Naive thymus-derived CD8-positive, alpha-beta T cell (primary cell): ENCODE results near the gene DDOST. TPM values are rescaled to one million over a fixed set of nuclear protein-coding genes. Genes with fewer than 3 reads are reported as not detected.
A peak's percentile ranks its signal among the peaks of the same experiment; 100 is the strongest.
"Not testable (repeated sequence)": the region's sequence is repeated elsewhere in the genome, so short reads cannot be mapped to it uniquely, and the experiment has no call there.

ENCODE experiments used
- ATAC-seq, 2 donors: fragments of 150-1000 bp; cut with Tn5 transposase in 1 of 2; sonication (Bioruptor Pico), chemical (Tn5 transposase) in 1 of 2; 1 replicate in 1 of 2; 2 replicates in 1 of 2; pipeline ENCODE4 v1.10.0; 2021; ENCODE audit warnings: mild to moderate bottlenecking in 2 of 2, moderate library complexity in 2 of 2
- POLR2A ChIA-PET: fragments of 350-600 bp; sonication (Branson Sonifier 250); formaldehyde crosslinking; loops from one replicate; lab custom pipeline; 2021; ENCODE audit warnings: antibody characterized with exemption; lab: Charles Lee
- DNase-seq, 10 donors: peaks; one replicate each; pipeline versions ENCODE4 v3.0.0 to v3.0.0-alpha.2; 2020 to 2022
- H3K27ac Mint-ChIP-seq, 10 donors: one replicate each; pipeline ENCODE4 v1.8.0; 2020 to 2022; ENCODE audit warnings: mild to moderate bottlenecking in 10 of 10, mixed read lengths in 10 of 10, moderate library complexity in 4 of 10, inconsistent platforms in 1 of 10
- H3K27me3 Mint-ChIP-seq, 5 donors: one replicate each; pipeline ENCODE4 v1.8.0; 2021 to 2022; ENCODE audit warnings: mixed read lengths in 5 of 5
- H3K36me3 Mint-ChIP-seq, 3 donors: one replicate each; pipeline ENCODE4 v1.8.0; 2020 to 2022; ENCODE audit warnings: mixed read lengths in 3 of 3, mild to moderate bottlenecking in 2 of 3, inconsistent platforms in 1 of 3
- H3K4me1 Mint-ChIP-seq, 4 donors: one replicate each; pipeline ENCODE4 v1.8.0; 2021 to 2022; ENCODE audit warnings: mixed read lengths in 4 of 4
- H3K4me3 Mint-ChIP-seq, 10 donors: one replicate each; pipeline ENCODE4 v1.8.0; 2020 to 2022; ENCODE audit warnings: mild to moderate bottlenecking in 10 of 10, mixed read lengths in 10 of 10, moderate library complexity in 6 of 10, inconsistent platforms in 1 of 10
- H3K9me3 Mint-ChIP-seq, 9 donors: one replicate each; pipeline ENCODE4 v1.8.0; 2020 to 2022; ENCODE audit warnings: mixed read lengths in 9 of 9, mild to moderate bottlenecking in 3 of 9, inconsistent platforms in 1 of 9, moderate library complexity in 1 of 9
- polyA plus RNA-seq, 3 donors: library from polyadenylated mRNA; unstranded; fragments of 300-500 nt; fragmentation: Illumina TruSeq; gene quantifications; one replicate each; pipeline ENCODE4 v1.2.3, GENCODE V29; 2021
- total RNA-seq, 8 experiments: library from RNA in 2 of 8; stranded (reverse) in 2 of 8; gene quantifications; one replicate each; pipeline ENCODE4 v1.2.3 and lab custom pipeline; 2021 to 2026

The DDOST gene
- total and polyA plus RNA-seq, 5 experiments from 2014 or later: 115 to 255 (median 209) TPM

- Mint-ChIP-seq H3K27ac (peak overlapping the region in 1 of 10 donors; percentile 15), H3K27me3 (peaks cover 0 to 12% (median 8%) of the 10 kb centered on the region in 5 donors), H3K4me1 (no peaks in the 10 kb centered on the region), H3K4me3 (no peak overlapping the region), H3K36me3 (no peaks in the 10 kb centered on the region), H3K9me3 (no peaks in the 10 kb centered on the region)
- no peak for ATAC-seq
- POLR2A ChIA-PET: no interaction called here
- DNase-seq: no peak
Measured at GRCh38 chr1:20615946-20616846, 45.0 kb downstream of the DDOST start.

GRCh38 chr1:20614131-20614579, 47.0 kb downstream of the DDOST start:
- Mint-ChIP-seq H3K4me3 (no peak overlapping the region), H3K36me3 (no peaks in the 10 kb centered on the region), H3K27ac (peak overlapping the region in 1 of 10 donors; percentile 22), H3K4me1 (no peaks in the 10 kb centered on the region), H3K27me3 (peaks cover 0 to 6% (median 4%) of the 10 kb centered on the region in 5 donors), H3K9me3 (no peaks in the 10 kb centered on the region)
- ATAC-seq (no peak), DNase-seq (no peak)
- POLR2A ChIA-PET: no interaction called here

GRCh38 chr1:20612221-20612746, 48.9 kb downstream of the DDOST start:
- no peaks in the 10 kb centered on the region for H3K9me3 Mint-ChIP-seq
- POLR2A ChIA-PET: no interaction called here
- no peak for DNase-seq
- ATAC-seq: no peak
- no peaks in the 10 kb centered on the region for H3K36me3 Mint-ChIP-seq
- no peaks in the 10 kb centered on the region for H3K4me1 Mint-ChIP-seq
- peaks cover 0 to 4% (median 2%) of the 10 kb centered on the region in 5 donors for H3K27me3 Mint-ChIP-seq
- H3K27ac Mint-ChIP-seq: no peak overlapping the region
- no peak overlapping the region for H3K4me3 Mint-ChIP-seq

- Mint-ChIP-seq H3K36me3 (no peaks in the 10 kb centered on the region), H3K4me3 (no peak overlapping the region), H3K9me3 (no peaks in the 10 kb centered on the region), H3K4me1 (no peaks in the 10 kb centered on the region), H3K27me3 (peaks cover 0 to 7% (median 2%) of the 10 kb centered on the region in 5 donors), H3K27ac (no peak overlapping the region)
- DNase-seq: no peak
- ATAC-seq: no peak
- POLR2A ChIA-PET: no interaction called here
Measured at GRCh38 chr1:20611652-20612051, 49.5 kb downstream of the DDOST start.

GRCh38 chr1:20610970-20611369, 50.2 kb downstream of the DDOST start:
- Mint-ChIP-seq H3K36me3 (no peaks in the 10 kb centered on the region), H3K9me3 (no peaks in the 10 kb centered on the region), H3K27me3 (peaks cover 0 to 7% (median 2%) of the 10 kb centered on the region in 5 donors), H3K4me3 (no peak overlapping the region), H3K27ac (no peak overlapping the region), H3K4me1 (no peaks in the 10 kb centered on the region)
- ATAC-seq (no peak), DNase-seq (no peak)
- POLR2A ChIA-PET: no interaction called here

- ATAC-seq (no peak), DNase-seq (no peak)
- H3K36me3 Mint-ChIP-seq: no peaks in the 10 kb centered on the region
- H3K27ac Mint-ChIP-seq: no peak overlapping the region
- peaks cover 0 to 9% (median 2%) of the 10 kb centered on the region in 5 donors for H3K27me3 Mint-ChIP-seq
- H3K4me3 Mint-ChIP-seq: no peak overlapping the region
- no peaks in the 10 kb centered on the region for H3K9me3 Mint-ChIP-seq
- H3K4me1 Mint-ChIP-seq: no peaks in the 10 kb centered on the region
- POLR2A ChIA-PET: interaction anchor here (0.5 kb wide), 1 partner anchor 9 kb away, joined by 3 read pairs; no protein-coding TSS in a partner anchor
Measured at GRCh38 chr1:20609541-20609940, 51.6 kb downstream of the DDOST start.

- H3K9me3 Mint-ChIP-seq: not testable (repeated sequence)
Measured at GRCh38 chr1:20606801-20607570, 54.2 kb downstream of the DDOST start.

GRCh38 chr1:20604678-20605077, 56.5 kb downstream of the DDOST start:
- H3K27ac Mint-ChIP-seq: no peak overlapping the region
- POLR2A ChIA-PET: no interaction called here

More at GRCh38 chr1:20606801-20607570, 54.2 kb downstream of the DDOST start:
- ATAC-seq, H3K27ac Mint-ChIP-seq, H3K4me3 Mint-ChIP-seq, H3K27me3 Mint-ChIP-seq, POLR2A ChIA-PET, DNase-seq, H3K4me1 Mint-ChIP-seq, H3K36me3 Mint-ChIP-seq: not testable (repeated sequence)

GRCh38 chr1:20603504-20604464, 57.4 kb downstream of the DDOST start:
- DNase-seq: no peak
- H3K9me3 Mint-ChIP-seq: no peaks in the 10 kb centered on the region
- POLR2A ChIA-PET: no interaction called here
- no peak overlapping the region for H3K4me3 Mint-ChIP-seq
- H3K27me3 Mint-ChIP-seq: peaks cover 0 to 11% (median 2%) of the 10 kb centered on the region in 5 donors
- no peaks in the 10 kb centered on the region for H3K4me1 Mint-ChIP-seq
- H3K27ac Mint-ChIP-seq: no peak overlapping the region
- ATAC-seq: no peak
- no peaks in the 10 kb centered on the region for H3K36me3 Mint-ChIP-seq

More at GRCh38 chr1:20604678-20605077, 56.5 kb downstream of the DDOST start:
- no peak for DNase-seq
- no peaks in the 10 kb centered on the region for H3K36me3 Mint-ChIP-seq
- no peaks in the 10 kb centered on the region for H3K9me3 Mint-ChIP-seq
- no peak overlapping the region for H3K4me3 Mint-ChIP-seq
- ATAC-seq: no peak
- H3K4me1 Mint-ChIP-seq: no peaks in the 10 kb centered on the region
- peaks cover 0 to 10% (median 2%) of the 10 kb centered on the region in 5 donors for H3K27me3 Mint-ChIP-seq

- Mint-ChIP-seq H3K27me3 (peaks cover 0 to 13% (median 2%) of the 10 kb centered on the region in 5 donors), H3K4me1 (no peaks in the 10 kb centered on the region)
- POLR2A ChIA-PET: no interaction called here
Measured at GRCh38 chr1:20602851-20603450, 58.2 kb downstream of the DDOST start.

More at GRCh38 chr1:20602851-20603450, 58.2 kb downstream of the DDOST start:
- H3K9me3 Mint-ChIP-seq: no peaks in the 10 kb centered on the region
- ATAC-seq (no peak), DNase-seq (no peak)
- no peak overlapping the region for H3K4me3 Mint-ChIP-seq
- H3K27ac Mint-ChIP-seq: no peak overlapping the region
- H3K36me3 Mint-ChIP-seq: no peaks in the 10 kb centered on the region
